DMS 273 (cell line): ENCODE data around the gene KLRF2.

Source experiments
- DNase-seq: peaks from one replicate; lab custom pipeline; 2025; ENCODE audit not compliant: unreplicated experiment; lab: John Stamatoyannopoulos, UW

The KLRF2 gene

GRCh38 chr12:9933958-9934357 is 52.7 kb downstream of the KLRF2 start:
- DNase-seq: no peak

- no peak for DNase-seq
These were observed 53.7 kb downstream of the KLRF2 start for GRCh38 chr12:9935026-9935425.

GRCh38 chr12:9936591-9936990 is 55.3 kb downstream of the KLRF2 start:
- no peak for DNase-seq

GRCh38 chr12:9940375-9940774 is 59.1 kb downstream of the KLRF2 start:
- no peak for DNase-seq

- DNase-seq: no peak
These were observed 60.5 kb downstream of the KLRF2 start for GRCh38 chr12:9941838-9942237.

GRCh38 chr12:9943240-9943639 is 62.0 kb downstream of the KLRF2 start:
- DNase-seq: no peak

- DNase-seq: no peak
These were observed 63.1 kb downstream of the KLRF2 start for GRCh38 chr12:9944391-9944790.
